Measurements from ENCODE around the gene USPL1.

DNA sequence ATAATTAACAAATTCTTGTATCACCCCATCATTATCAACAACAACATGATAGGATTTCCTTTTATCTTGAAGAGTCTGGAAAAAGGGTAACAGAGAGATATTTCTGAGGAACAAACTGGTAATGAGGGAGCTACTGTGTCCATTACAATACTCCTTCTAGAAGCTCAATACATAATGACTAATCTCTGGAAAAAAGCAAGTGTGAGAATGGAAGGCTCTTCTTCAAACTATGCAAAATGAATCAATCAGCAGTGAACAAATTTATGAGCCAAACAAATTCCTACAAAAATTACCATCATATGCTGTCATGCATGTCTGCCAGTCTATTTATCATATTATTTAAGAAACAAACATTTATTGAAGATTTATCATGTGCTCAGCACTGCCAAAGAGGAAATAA is 30.0 kb upstream of the USPL1 start:
- TF ChIP-seq, protein P1, sequence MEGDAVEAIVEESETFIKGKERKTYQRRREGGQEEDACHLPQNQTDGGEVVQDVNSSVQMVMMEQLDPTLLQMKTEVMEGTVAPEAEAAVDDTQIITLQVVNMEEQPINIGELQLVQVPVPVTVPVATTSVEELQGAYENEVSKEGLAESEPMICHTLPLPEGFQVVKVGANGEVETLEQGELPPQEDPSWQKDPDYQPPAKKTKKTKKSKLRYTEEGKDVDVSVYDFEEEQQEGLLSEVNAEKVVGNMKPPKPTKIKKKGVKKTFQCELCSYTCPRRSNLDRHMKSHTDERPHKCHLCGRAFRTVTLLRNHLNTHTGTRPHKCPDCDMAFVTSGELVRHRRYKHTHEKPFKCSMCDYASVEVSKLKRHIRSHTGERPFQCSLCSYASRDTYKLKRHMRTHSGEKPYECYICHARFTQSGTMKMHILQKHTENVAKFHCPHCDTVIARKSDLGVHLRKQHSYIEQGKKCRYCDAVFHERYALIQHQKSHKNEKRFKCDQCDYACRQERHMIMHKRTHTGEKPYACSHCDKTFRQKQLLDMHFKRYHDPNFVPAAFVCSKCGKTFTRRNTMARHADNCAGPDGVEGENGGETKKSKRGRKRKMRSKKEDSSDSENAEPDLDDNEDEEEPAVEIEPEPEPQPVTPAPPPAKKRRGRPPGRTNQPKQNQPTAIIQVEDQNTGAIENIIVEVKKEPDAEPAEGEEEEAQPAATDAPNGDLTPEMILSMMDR (IDR thresholded peaks at IDR 0.05) = no peak
- no peak for TF ChIP-seq POLR2A (IDR thresholded peaks at IDR 0.05)

Measured in esophagus squamous epithelium (tissue), 4 donors.